Jurkat, Clone E6-1 (cell line): Measurements from ENCODE around the gene SGMS1.

Experiments used
- DNase-seq: peaks from one replicate; pipeline ENCODE4 v3.0.0-alpha.2; 2011; ENCODE audit warnings: low read depth, low spot score
- H3K4me3 ChIP-seq: 2 replicates; pipeline ENCODE4 v1.5.1; 2011; ENCODE audit warnings: mild to moderate bottlenecking, low read length, control low read depth, moderate library complexity

The SGMS1 gene

DNA sequence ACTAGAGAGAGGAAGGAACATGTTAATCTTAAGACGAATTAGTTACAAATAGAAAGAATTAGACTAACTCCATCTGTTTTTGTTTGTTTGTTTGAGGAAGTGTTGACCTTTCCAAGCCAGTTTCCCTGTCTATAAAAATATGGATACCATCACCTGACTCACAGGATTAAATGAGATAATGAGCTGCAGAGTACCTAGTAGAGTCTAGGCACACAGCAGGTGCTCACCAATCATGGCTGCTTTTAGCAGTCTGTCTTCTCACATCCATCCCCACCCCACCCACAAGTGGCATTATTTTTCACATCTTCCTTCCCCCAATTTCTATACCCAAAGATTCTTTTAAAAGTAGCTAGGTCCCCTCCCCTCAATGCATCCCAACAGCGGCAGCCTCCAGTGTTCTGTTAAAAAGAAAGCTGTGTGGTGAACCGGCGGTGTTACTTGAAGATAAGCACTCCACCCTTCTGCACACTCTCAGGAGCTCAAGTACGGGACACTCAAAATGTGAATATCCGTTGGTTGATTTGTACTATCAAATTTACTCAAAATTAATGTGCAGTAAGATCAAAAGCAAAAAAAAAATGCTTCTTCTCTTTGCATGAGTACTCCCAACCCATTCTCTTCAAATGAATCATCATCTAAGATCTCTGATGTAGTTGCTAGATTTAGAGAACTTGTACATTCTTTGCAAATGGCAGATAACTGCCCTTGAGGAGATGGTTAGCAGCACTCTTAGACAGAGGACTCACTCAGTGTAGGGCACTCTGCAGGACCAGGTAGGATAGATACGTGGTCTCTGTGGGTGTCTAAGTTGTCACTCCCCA lies 227.1 kb downstream of the SGMS1 start:
- no peak for DNase-seq
- H3K4me3 ChIP-seq, result no peak overlapping the region

DNA sequence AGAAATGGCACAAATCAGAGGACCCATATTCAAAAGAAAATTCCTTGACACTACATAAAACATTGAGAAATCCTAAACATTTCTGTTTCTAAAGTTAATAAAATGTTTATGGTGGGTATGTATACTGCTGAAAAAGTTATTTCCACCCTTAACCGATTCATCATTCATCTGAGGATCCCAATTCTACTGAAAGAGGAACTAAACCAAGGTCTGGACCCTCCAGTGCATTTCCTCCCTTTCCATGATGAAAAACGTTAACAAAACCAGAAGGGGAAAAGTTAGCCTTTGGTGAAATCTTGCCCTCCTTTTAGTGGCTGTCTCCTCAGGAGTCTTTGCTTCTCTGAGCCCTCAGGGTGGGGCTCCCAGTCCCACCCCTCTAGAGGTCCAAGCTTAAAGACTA lies 227.9 kb downstream of the SGMS1 start:
- H3K4me3 ChIP-seq, result no peak overlapping the region
- no peak for DNase-seq

GRCh38 chr10:50395271-50395670 lies 228.5 kb downstream of the SGMS1 start:
- no peak for DNase-seq
- H3K4me3 ChIP-seq, result no peak overlapping the region

GRCh38 chr10:50394832-50395231 lies 228.9 kb downstream of the SGMS1 start:
- H3K4me3 ChIP-seq, result no peak overlapping the region
- no peak for DNase-seq

- H3K4me3 ChIP-seq, result no peak overlapping the region
- DNase-seq, result no peak
These were observed 229.8 kb downstream of the SGMS1 start for GRCh38 chr10:50393784-50394467.

GRCh38 chr10:50392966-50393718 lies 230.6 kb downstream of the SGMS1 start:
- DNase-seq, result no peak
- no peak overlapping the region for H3K4me3 ChIP-seq

DNA sequence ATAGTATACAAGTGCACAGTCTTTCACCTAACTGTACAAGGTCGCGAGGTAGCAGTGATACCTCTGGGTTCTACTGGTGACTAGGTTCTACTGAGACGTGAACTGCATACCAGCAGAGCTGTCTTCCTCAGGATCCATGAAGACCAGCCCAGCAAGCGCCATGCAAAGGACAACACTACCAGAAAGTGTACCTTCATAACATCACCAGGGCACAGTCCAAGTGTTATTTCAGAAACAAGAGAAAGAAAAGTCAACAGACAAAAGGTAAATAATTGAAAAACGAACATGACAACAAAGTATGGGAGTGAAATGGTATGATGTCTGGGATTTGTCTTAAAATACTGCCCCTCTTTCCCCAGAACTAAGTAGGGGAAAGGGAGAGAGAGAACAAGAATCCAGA lies 231.3 kb downstream of the SGMS1 start:
- DNase-seq, result no peak
- H3K4me3 ChIP-seq, result no peak overlapping the region

DNA sequence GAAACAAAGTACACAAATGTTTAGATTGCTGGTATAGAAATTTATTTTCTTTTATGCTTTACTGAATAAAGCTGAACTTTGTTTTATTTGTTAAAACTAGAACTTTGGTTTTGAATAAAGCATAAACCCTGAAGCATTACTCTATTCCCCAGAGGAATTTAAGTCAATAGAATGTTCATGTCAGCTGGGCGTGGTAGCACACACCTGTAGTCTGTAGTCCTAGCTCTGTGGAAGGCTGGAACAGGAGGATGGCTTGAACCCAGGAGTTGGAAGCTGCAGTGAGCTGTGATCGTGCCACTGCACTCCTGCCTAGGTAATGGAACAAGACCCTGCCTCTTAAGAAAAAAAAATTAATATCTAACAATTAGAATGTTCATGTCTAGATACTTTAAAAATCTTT lies 233.5 kb downstream of the SGMS1 start:
- no peak overlapping the region for H3K4me3 ChIP-seq
- DNase-seq, result no peak

DNA sequence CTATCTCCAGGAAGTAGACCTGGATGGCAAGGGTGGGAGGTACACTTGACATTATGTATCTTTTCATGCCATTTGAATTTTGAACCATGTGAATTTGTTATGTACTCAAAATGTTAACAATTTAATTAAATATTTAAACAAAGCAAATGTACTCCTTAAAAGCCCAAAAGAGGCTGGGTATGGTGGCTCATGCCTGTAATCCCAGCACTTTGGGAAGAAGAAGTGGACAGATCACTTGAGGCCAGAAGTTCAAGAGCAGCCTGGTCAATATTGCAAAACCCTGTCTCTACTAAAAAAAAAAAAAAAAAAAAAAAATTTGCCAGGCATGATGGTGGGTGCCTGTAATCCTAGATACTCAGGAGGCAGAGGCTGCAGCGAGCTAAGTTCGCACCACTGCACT lies 235.6 kb downstream of the SGMS1 start:
- no peak overlapping the region for H3K4me3 ChIP-seq

GRCh38 chr10:50387732-50388073 lies 236.1 kb downstream of the SGMS1 start:
- DNase-seq, result no peak
- H3K4me3 ChIP-seq, result no peak overlapping the region

More for the DNA sequence above, 235.6 kb downstream of the SGMS1 start:
- no peak for DNase-seq

- no peak for DNase-seq
- no peak overlapping the region for H3K4me3 ChIP-seq
These were observed 236.6 kb downstream of the SGMS1 start for GRCh38 chr10:50387007-50387731.

- no peak for DNase-seq
- H3K4me3 ChIP-seq, result no peak overlapping the region
These were observed 238.1 kb downstream of the SGMS1 start for GRCh38 chr10:50385624-50386023.

DNA sequence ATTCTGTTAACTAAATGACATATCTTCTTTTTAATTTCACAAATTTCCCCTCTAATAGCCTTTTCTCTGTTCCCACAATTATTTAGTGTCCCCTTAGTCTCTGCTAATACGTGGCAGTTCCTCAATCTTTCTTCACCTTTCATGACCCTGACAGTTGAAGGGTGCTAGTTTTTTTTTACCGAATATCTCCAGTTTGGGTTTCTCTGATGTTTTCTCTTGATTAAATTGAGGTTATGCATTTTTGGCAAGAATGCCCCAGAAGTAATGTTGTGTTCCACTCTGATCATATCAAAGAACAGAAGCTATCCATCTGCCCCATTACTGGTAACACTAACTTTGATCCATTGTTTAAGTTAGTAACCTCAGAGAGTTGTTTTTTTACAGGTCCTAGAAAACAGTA lies 238.9 kb downstream of the SGMS1 start:
- H3K4me3 ChIP-seq, result no peak overlapping the region
- DNase-seq, result no peak

DNA sequence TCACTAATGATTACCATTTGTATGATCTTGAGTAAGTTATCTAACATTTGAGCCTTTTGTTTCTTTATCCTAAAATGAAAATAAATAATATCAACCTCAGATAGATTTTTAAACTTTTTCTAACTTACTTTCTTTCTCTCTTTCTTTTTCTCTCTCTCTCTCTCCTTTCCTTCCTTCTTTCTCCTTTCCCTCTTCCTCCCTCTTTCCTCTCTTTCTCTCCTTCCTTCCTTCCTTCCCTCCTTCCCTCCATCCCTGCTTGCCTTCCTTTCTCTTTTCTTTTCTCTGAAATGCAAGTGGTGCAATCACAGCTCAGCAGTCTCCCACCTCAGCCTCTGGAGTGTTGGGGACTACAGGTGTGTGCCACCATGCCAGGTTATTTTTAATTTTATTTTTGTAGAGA lies 239.5 kb downstream of the SGMS1 start:
- no peak overlapping the region for H3K4me3 ChIP-seq
- DNase-seq, result no peak

- DNase-seq, result no peak
- no peak overlapping the region for H3K4me3 ChIP-seq
These were observed 241.2 kb downstream of the SGMS1 start for GRCh38 chr10:50382576-50383023.

DNA sequence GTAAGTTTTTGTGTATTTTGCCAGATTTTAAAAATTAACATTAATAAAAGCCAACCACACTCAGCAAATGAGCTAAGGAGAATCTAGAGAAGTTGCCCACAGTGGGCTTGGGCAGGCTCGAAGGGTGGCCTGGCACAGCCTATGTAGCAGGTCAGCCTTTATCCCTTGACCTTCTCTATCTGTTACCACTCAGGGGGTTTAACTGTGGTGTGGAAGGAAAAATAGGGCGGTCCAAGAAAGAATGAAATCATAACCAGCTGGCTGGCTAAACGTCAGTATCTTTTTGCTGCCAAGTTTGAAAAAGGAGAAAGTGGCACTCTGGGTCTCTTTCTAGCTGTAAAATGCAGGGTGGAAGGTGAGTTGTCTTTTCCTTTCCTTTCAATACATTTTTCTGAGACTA lies 242.1 kb downstream of the SGMS1 start:
- no peak overlapping the region for H3K4me3 ChIP-seq
- no peak for DNase-seq

DNA sequence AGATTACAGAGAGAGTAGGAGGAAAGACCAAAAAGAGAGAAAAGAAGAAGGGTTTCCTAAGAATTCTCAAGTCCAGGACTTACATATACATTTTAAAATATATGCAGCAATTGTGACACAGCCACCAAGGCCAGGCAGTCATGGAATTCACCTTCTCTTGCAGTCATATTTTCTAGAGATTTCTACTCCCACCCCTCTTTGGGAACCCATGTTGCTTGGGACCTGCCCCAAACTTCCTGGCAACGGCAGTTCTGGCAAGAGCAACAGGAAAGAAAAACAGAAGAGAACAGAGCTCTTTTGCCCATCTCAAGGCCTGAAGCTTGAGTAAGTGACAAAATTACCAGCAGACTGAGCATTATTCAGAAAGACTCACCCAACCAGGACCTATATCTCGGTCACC lies 244.1 kb downstream of the SGMS1 start:
- no peak for DNase-seq
- no peak overlapping the region for H3K4me3 ChIP-seq

DNA sequence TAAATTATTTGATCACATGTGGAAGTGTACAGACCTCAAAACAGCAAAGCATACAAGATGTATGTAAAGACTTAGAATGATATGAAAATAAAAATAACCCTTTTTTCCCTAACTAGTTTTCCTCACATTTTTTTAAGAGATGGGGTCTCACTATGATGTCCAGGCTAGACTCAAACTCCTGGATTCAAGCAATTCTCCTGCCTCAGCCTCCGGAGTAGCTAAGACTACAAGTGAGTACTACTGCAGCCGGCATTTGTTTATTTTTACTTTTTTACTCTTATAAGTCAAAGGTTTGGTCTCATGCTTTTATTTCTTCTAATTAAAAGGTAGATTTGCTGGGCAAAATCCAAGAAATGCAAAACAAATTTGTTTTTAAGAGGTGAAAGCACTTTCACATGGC lies 248.0 kb downstream of the SGMS1 start:
- no peak for DNase-seq
- H3K4me3 ChIP-seq, result no peak overlapping the region

GRCh38 chr10:50375051-50375452 lies 248.7 kb downstream of the SGMS1 start:
- no peak overlapping the region for H3K4me3 ChIP-seq
- DNase-seq, result no peak
